Measurements from ENCODE around the gene DGLUCY.
"Not testable (repeated sequence)": the region's sequence is repeated elsewhere in the genome, so short reads cannot be mapped to it uniquely, and the experiment has no call there.

Gene DGLUCY

DNA sequence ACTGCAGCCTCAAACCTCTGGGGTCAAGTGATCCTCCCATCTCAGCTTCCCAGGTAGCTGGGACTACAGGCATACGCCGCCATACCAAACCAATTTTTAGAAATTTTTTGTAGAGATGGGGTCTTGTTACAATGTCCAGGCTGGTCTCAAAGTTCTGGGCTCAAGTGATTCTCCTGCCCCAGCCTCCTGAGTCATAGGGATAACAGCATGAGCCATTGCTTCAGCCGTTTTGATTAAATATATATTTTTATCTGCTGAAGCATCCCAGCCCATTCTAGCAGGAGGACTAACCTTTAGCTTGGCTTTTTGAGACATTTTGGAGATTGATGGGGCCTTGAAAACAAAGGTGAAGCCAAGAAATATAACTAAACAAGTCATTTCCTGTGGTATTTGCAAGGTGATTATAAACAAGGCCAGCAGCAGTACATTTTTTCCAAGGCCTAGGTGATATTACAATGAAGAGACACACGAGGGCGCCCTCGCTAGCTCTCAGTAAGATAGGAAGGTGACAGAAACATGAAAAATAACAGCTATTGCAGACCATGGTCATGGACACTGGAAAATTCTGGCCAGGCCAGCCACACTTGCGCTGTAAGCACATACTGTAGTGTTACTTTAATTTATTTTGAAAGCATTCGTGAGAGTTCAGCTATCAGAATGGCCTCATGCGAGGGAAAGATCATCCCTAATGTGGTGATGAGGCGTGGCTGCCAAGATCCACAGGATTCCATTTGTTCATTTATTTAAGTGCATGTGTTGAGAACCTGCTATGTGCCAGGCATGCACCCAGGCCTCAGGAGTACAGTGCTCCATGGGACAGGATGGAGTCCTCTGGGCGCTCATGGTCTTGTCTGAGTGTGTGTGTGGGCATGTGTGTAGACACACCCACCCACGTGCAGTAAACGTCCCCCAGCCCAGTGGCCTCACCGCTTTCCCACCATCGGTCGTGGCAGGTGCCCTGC is 63.5 kb downstream of the DGLUCY start:
- no peak for TF ChIP-seq Cebpa-rat (IDR thresholded peaks at IDR 0.05)
- H4K20me1 ChIP-seq, result peaks cover 0 to 11% (median 0%) of the 10 kb centered on the region in 11 experiments; a peak in 5 of 22 replicates
- no peak overlapping the region for H3K9ac ChIP-seq
- no peaks in the 10 kb centered on the region for H3K9me3 ChIP-seq (replicated peaks in 1 of 11)
- no peak overlapping the region for H3K4me3 ChIP-seq
- H3K27me3 ChIP-seq, result no peaks in the 10 kb centered on the region
- no peak overlapping the region for H3K27ac ChIP-seq
- H3K36me3 ChIP-seq, result peaks cover 45 to 92% (median 71%) of the 10 kb centered on the region in 11 experiments
- H3K4me2 ChIP-seq, result no peak overlapping the region
- no peaks in the 10 kb centered on the region for H3K4me1 ChIP-seq

DNA sequence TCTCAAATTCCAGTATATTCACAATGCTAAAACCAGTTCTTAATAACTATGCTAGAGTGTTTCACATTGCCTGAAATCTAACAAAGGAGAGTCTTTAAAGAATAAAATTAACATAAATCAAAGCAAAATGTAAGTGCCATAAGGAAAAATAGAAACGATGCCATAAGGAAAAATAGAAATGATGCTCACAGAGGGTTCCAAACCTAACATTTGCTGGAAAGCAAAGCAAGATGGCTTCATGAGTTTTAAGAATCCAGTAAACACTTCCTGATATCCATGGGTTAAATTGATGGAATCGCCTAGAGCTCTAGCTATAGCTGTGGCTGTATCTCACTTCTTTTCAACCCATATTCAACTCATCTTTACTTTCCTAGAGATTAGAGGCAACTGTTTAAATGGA is 66.7 kb downstream of the DGLUCY start:
- no peak overlapping the region for H3K4me3 ChIP-seq
- H3K9me3 ChIP-seq (replicated peaks in 1 of 11), result no peaks in the 10 kb centered on the region

DNA sequence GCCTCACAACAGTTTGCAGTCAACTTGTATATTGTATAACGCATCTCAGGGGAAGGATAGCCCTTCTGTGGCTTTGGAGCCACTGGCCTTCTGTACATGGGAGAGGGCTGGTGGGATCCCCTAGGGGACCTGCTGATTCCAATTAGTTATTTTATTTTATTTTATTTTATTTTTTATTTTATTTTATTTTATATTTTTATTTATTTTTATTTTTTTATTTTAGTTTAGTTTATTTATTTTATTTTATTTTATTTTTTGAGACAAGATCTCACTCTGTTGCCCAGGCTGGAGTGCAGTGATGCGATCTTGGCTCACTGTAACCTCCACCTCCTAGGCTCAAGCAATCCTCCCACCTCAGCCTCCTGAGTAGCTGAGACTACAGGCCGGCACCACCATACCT is 68.9 kb downstream of the DGLUCY start:
- Histone ChIP-seq H3K4me1 (peaks cover 0 to 11% (median 2%) of the 10 kb centered on the region in 10 experiments; a peak in 4 of 20 replicates), H3K36me3 (peaks cover 53 to 92% (median 75%) of the 10 kb centered on the region in 11 experiments)
- not testable (repeated sequence) for H3K27ac ChIP-seq; H3K9ac ChIP-seq; H3K4me3 ChIP-seq; H3K27me3 ChIP-seq; H4K20me1 ChIP-seq; H3K9me3 ChIP-seq (replicated peaks in 1 of 11); H3K4me2 ChIP-seq

More for the DNA sequence above, 66.7 kb downstream of the DGLUCY start:
- Histone ChIP-seq H3K27me3 (no peaks in the 10 kb centered on the region), H3K4me2 (no peak overlapping the region), H4K20me1 (peaks cover 0 to 7% (median 0%) of the 10 kb centered on the region in 11 experiments; a peak in 3 of 22 replicates), H3K27ac (no peak overlapping the region), H3K9ac (no peak overlapping the region), H3K4me1 (peaks cover 0 to 10% (median 2%) of the 10 kb centered on the region in 10 experiments; a peak in 4 of 20 replicates), H3K36me3 (peaks cover 46 to 91% (median 73%) of the 10 kb centered on the region in 11 experiments)
- no peak for TF ChIP-seq Cebpa-rat (IDR thresholded peaks at IDR 0.05)

DNA sequence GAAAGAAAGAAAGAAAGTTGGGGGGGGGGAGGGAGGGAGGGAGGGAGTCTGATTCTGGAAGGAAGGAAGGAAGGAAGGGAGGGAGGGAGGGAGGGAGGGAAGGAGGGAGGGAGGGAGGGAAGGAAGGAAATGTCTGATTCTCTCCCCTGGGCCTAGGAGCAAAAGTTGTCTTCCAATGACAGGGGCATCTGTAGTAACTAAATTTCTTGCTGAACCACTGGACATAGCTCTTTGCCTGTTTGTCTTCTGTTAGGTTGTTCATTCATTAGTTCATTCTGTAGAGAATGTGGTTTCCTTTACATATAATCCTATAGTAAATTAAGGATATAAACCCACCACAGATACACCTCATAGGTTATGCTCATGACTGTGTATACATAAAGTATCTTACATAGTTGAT is 70.7 kb downstream of the DGLUCY start:
- H3K9ac ChIP-seq, result no peak overlapping the region
- H3K4me2 ChIP-seq, result no peak overlapping the region
- H3K4me1 ChIP-seq, result peaks cover 0 to 11% (median 2%) of the 10 kb centered on the region in 10 experiments; a peak in 4 of 20 replicates
- TF ChIP-seq Cebpa-rat (IDR thresholded peaks at IDR 0.05), result no peak
- H3K36me3 ChIP-seq, result peaks cover 65 to 95% (median 84%) of the 10 kb centered on the region in 11 experiments
- H3K4me3 ChIP-seq, result no peak overlapping the region
- no peaks in the 10 kb centered on the region for H3K9me3 ChIP-seq (replicated peaks in 1 of 11)
- H3K27ac ChIP-seq, result no peak overlapping the region
- H3K27me3 ChIP-seq, result no peaks in the 10 kb centered on the region
- H4K20me1 ChIP-seq, result no peaks in the 10 kb centered on the region

DNA sequence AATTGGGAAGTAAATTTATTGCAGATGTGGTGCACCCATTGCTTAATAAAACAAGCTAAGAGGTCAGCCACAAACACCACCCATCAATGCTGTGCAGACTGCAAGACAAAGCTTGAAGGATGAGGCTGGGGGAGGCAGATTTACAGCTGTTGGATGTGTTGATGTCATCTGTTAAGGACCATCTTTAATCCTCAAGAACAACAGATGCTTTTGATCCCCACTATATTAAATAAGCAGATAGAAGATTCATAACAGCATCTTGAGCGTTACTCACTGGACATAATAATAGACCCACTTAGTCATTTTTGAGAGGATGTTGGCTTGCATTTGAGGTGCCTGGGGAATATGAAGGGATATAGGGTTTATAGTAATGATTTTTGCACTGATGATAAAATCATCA is 71.8 kb downstream of the DGLUCY start:
- peaks cover 74 to 94% (median 85%) of the 10 kb centered on the region in 11 experiments for H3K36me3 ChIP-seq
- TF ChIP-seq Cebpa-rat (IDR thresholded peaks at IDR 0.05), result no peak
- no peaks in the 10 kb centered on the region for H3K27me3 ChIP-seq

DNA sequence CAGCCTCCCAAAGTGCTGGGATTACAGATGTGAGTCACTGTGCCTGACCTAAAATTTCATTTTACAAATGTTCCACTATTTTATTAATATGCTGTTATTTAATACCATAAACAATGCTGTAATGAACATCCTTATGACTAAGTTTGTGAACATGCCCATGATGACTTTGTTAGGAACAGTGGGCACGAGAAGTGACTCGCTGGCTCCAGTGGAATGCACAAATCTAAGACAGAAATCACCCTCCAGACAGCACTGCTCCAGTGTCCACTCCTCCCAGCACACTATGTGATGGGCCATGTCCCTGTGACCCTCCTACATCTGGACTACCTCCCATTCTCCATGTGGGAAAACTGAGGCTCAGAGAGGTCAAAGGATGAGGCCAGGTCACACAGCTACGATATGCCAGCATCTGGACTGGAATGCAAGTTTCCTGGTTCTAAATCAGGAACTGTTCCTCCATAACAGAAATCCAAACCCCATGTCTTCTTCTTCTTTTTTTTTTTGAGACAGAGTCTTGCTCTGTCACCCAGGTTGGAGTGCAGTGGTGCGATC is 72.7 kb downstream of the DGLUCY start:
- H3K27ac ChIP-seq, result no peak overlapping the region
- no peaks in the 10 kb centered on the region for H4K20me1 ChIP-seq
- no peak overlapping the region for H3K4me3 ChIP-seq
- peaks cover 0 to 11% (median 2%) of the 10 kb centered on the region in 10 experiments; a peak in 4 of 20 replicates for H3K4me1 ChIP-seq
- TF ChIP-seq Cebpa-rat (IDR thresholded peaks at IDR 0.05), result no peak
- no peak overlapping the region for H3K9ac ChIP-seq
- no peak overlapping the region for H3K4me2 ChIP-seq
- no peaks in the 10 kb centered on the region for H3K9me3 ChIP-seq (replicated peaks in 1 of 11)
- H3K27me3 ChIP-seq, result no peaks in the 10 kb centered on the region
- H3K36me3 ChIP-seq, result peaks cover 78 to 94% (median 83%) of the 10 kb centered on the region in 11 experiments

More for the DNA sequence above, 71.8 kb downstream of the DGLUCY start:
- H4K20me1 ChIP-seq, result no peaks in the 10 kb centered on the region
- H3K27ac ChIP-seq, result no peak overlapping the region
- no peak overlapping the region for H3K4me2 ChIP-seq
- no peak overlapping the region for H3K9ac ChIP-seq
- H3K4me1 ChIP-seq, result peaks cover 0 to 11% (median 2%) of the 10 kb centered on the region in 10 experiments; a peak in 4 of 20 replicates
- H3K9me3 ChIP-seq (replicated peaks in 1 of 11), result no peaks in the 10 kb centered on the region
- H3K4me3 ChIP-seq, result no peak overlapping the region

DNA sequence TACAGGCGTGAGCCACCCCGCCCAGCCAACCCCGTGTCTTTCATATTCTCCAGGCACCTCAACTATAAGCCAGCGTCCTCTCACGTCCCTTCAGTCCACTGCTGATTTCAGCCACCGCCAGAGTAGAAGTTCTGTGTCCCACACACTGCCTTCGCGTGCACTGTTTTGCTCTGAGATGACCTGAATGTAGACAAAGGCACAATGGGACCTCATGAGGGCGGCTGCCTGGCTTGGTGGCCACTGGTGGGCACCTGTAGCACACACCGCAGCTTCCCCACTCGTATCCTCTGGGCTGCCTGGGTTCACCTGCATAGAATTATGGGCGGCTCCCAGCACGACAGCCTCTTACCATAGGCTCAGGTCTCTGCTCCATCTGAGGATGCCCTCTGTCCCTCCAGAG is 73.4 kb downstream of the DGLUCY start:
- Histone ChIP-seq H4K20me1 (no peaks in the 10 kb centered on the region), H3K9me3 (replicated peaks in 1 of 11) (no peaks in the 10 kb centered on the region), H3K27me3 (no peaks in the 10 kb centered on the region), H3K27ac (no peak overlapping the region), H3K36me3 (peaks cover 78 to 94% (median 83%) of the 10 kb centered on the region in 11 experiments), H3K4me3 (no peak overlapping the region), H3K9ac (no peak overlapping the region), H3K4me1 (peaks cover 0 to 11% (median 2%) of the 10 kb centered on the region in 10 experiments; a peak in 4 of 20 replicates), H3K4me2 (no peak overlapping the region)
- TF ChIP-seq Cebpa-rat (IDR thresholded peaks at IDR 0.05), result no peak

DNA sequence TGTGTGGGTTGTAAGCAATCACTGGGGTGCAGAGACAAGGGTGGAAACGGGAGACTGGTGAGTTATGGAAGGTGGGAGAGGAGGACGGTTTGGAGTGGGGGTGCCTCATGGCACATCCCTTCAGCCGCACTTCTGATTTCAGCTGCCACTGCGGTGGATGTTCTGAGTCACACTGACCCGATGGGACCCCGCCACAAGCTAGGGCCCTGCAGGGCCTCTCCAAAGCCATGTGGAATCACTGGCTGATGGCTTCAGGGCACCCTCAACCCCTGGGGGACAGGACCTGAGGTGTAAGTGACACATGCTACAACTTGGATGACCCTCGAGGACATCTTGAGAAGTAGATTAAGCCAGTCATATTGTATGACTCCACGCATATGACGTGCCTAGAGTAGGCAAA is 77.0 kb downstream of the DGLUCY start:
- no peak overlapping the region for H3K4me2 ChIP-seq

DNA sequence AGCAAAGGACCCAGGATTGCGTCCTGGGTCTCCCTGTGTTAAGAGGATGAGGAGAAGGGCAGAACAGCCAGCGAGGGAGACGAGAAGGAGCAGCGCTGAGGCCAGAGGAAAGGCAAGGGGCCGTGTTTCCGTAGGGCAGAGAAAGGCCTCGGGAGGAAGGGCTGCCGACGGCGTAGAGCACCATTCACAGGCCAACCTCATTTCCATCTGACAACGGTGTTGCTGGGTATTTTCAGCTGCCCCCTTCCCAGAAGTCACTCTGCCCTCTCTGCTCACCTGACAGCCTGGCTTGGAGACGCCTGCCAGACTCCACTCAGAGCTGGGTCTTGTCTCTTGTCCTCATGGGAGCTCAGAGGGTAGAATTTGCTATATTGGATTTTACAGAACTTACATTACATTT is 79.2 kb downstream of the DGLUCY start:
- Histone ChIP-seq H3K27ac (no peak overlapping the region), H3K9ac (no peak overlapping the region), H4K20me1 (peaks cover 0 to 5% (median 0%) of the 10 kb centered on the region in 11 experiments; a peak in 4 of 22 replicates), H3K4me2 (no peak overlapping the region), H3K36me3 (peaks cover 62 to 98% (median 91%) of the 10 kb centered on the region in 11 experiments), H3K9me3 (replicated peaks in 1 of 11) (no peaks in the 10 kb centered on the region), H3K4me3 (no peak overlapping the region), H3K4me1 (peaks cover 0 to 16% (median 7%) of the 10 kb centered on the region in 10 experiments; a peak in 13 of 20 replicates), H3K27me3 (no peaks in the 10 kb centered on the region)
- no peak for TF ChIP-seq Cebpa-rat (IDR thresholded peaks at IDR 0.05)

More for the DNA sequence above, 77.0 kb downstream of the DGLUCY start:
- no peaks in the 10 kb centered on the region for H3K27me3 ChIP-seq
- no peaks in the 10 kb centered on the region for H3K9me3 ChIP-seq (replicated peaks in 1 of 11)
- H4K20me1 ChIP-seq, result peaks cover 0 to 5% (median 0%) of the 10 kb centered on the region in 11 experiments; a peak in 4 of 22 replicates
- peaks cover 0 to 16% (median 7%) of the 10 kb centered on the region in 10 experiments; a peak in 13 of 20 replicates for H3K4me1 ChIP-seq
- no peak for TF ChIP-seq Cebpa-rat (IDR thresholded peaks at IDR 0.05)
- H3K27ac ChIP-seq, result no peak overlapping the region
- no peak overlapping the region for H3K9ac ChIP-seq
- peaks cover 60 to 97% (median 87%) of the 10 kb centered on the region in 11 experiments for H3K36me3 ChIP-seq
- no peak overlapping the region for H3K4me3 ChIP-seq
